MCF 10A (cell line): ENCODE results near the gene RRP7A. TPM values are rescaled to one million over a fixed set of nuclear protein-coding genes. Genes with fewer than 3 reads are reported as not detected.
"Not testable (repeated sequence)": the region's sequence is repeated elsewhere in the genome, so short reads cannot be mapped to it uniquely, and the experiment has no call there.

ENCODE experiments used
- BruUV-seq: library from RNA; stranded (reverse); fragments of 400-500 nt; replicated peaks from 2 replicates; lab custom pipeline; 2021; lab: Mats Ljungman, UMichigan
- CTCF ChIA-PET: fragments of 300-600 bp; sonication (Branson Sonifier 250); formaldehyde crosslinking; extraction: SDS; loops from one replicate; lab custom pipeline; 2021; ENCODE audit warnings: antibody characterized with exemption, inconsistent platforms; lab: Yijun Ruan, JAX
- POLR2A ChIA-PET: fragments of 300-600, 350-650 bp; sonication (Branson Sonifier 250); formaldehyde crosslinking; extraction: SDS; loops from one replicate; lab custom pipeline; 2020; ENCODE audit warnings: antibody characterized with exemption, inconsistent platforms; lab: Yijun Ruan, JAX
- DNase-seq: peaks from one replicate; pipeline ENCODE4 v3.0.0-alpha.2; 2018; ENCODE audit not compliant: unreplicated experiment
- H3K27ac Mint-ChIP-seq: one replicate; pipeline ENCODE4 v1.8.0; 2022; ENCODE audit warnings: mild to moderate bottlenecking, low read depth, mixed read lengths; ENCODE audit not compliant: unreplicated experiment
- H3K27me3 Mint-ChIP-seq: one replicate; pipeline ENCODE4 v1.8.0; 2022; ENCODE audit warnings: mixed read lengths; ENCODE audit not compliant: insufficient read depth, unreplicated experiment
- H3K36me3 Mint-ChIP-seq: one replicate; pipeline ENCODE4 v1.8.0; 2022; ENCODE audit warnings: mild to moderate bottlenecking, moderate library complexity, mixed read lengths; ENCODE audit not compliant: insufficient read depth, unreplicated experiment
- H3K4me1 Mint-ChIP-seq: one replicate; pipeline ENCODE4 v1.8.0; 2022; ENCODE audit warnings: mixed read lengths; ENCODE audit not compliant: insufficient read depth, unreplicated experiment
- H3K4me3 Mint-ChIP-seq: one replicate; pipeline ENCODE4 v1.8.0; 2022; ENCODE audit warnings: mild to moderate bottlenecking, moderate library complexity, mixed read lengths; ENCODE audit not compliant: unreplicated experiment
- H3K9me3 Mint-ChIP-seq: one replicate; pipeline ENCODE4 v1.8.0; 2022; ENCODE audit warnings: mixed read lengths; ENCODE audit not compliant: unreplicated experiment
- intact Hi-C: fragments of 100-400 bp; cut with micrococcal nuclease; formaldehyde crosslinking; loops from 2 replicates; pipeline ENCODE4 v1.14.1; 2022
- total RNA-seq: library from RNA; stranded (reverse); gene quantifications from 2 replicates; pipeline ENCODE4 v1.2.3, GENCODE V29; 2022
- TF ChIP-seq, protein P1 (sequence below): fragments of 200-600 bp; IDR thresholded peaks from one replicate; pipeline ENCODE4 v1.8.0; 2022; ENCODE audit warnings: antibody characterized with exemption, mild to moderate bottlenecking; ENCODE audit not compliant: unreplicated experiment

Gene RRP7A
- total RNA-seq, 1 experiment from 2014 or later = 59.4 TPM

GRCh38 chr22:42560381-42560780, 40.8 kb upstream of the RRP7A start:
- BruUV-seq = no TSS peak
- H3K4me3 Mint-ChIP-seq = no peak overlapping the region
- no peaks in the 10 kb centered on the region for H3K9me3 Mint-ChIP-seq
- no peak overlapping the region for H3K27ac Mint-ChIP-seq
- H3K4me1 Mint-ChIP-seq = no peaks in the 10 kb centered on the region
- no peak for DNase-seq
- TF ChIP-seq, protein P1, sequence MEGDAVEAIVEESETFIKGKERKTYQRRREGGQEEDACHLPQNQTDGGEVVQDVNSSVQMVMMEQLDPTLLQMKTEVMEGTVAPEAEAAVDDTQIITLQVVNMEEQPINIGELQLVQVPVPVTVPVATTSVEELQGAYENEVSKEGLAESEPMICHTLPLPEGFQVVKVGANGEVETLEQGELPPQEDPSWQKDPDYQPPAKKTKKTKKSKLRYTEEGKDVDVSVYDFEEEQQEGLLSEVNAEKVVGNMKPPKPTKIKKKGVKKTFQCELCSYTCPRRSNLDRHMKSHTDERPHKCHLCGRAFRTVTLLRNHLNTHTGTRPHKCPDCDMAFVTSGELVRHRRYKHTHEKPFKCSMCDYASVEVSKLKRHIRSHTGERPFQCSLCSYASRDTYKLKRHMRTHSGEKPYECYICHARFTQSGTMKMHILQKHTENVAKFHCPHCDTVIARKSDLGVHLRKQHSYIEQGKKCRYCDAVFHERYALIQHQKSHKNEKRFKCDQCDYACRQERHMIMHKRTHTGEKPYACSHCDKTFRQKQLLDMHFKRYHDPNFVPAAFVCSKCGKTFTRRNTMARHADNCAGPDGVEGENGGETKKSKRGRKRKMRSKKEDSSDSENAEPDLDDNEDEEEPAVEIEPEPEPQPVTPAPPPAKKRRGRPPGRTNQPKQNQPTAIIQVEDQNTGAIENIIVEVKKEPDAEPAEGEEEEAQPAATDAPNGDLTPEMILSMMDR = no peak
- no peaks in the 10 kb centered on the region for H3K27me3 Mint-ChIP-seq
- intact Hi-C loops = no loop called here
- ChIA-PET POLR2A (interaction anchor here (0.6 to 1.2 kb wide), 3 partner anchors 7 to 13 kb away, joined by 3 read pairs; no protein-coding TSS in a partner anchor), CTCF (interaction anchor here (0.9 to 1.2 kb wide), 3 partner anchors 9 to 258 kb away, joined by 3 to 4 read pairs (median 4); no protein-coding TSS in a partner anchor)
- H3K36me3 Mint-ChIP-seq = no peaks in the 10 kb centered on the region

DNA sequence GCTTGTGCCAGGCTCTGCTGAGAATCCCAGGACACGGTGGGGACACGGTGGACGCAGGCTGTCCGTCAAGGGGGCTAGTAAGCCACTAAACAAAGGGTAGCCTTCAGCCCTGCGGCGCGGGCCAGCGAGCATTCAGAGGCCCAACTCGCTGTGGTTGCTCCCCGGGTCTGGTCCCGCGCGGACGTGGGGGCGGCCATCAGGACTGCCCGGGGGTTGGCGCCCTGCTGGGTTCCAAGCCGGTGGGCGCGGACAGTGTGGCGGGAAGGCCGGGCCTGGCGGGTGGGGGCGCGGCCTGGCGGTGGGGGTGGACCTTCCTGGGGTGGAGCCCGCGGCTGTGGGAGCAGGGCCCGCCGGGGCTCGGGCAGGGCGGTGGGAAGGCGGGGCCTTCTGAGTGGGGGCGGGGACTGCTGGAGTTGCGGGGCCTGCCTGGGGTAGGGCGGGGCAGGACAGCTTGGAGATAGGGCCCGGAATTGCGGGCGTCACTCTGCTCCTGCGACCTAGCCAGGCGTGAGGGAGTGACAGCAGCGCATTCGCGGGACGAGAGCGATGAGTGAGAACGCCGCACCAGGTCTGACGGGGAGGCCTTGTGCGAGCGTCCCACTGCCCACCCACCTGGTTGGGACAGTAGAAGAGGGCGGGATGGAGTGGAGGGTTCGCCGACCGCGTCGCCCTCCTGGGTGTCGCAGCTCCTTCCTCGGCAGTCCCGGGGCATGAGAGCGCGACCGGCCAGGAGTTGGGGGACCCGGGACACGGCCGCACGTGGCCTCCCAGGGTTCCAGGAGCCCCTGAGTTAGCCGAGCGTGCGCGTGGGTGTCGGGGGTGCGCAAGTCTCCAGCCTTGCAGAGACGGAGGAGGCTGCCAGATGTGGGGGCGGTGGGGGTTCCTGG, 34.1 kb upstream of the RRP7A start, which contains the start of gene SERHL2:
TSS of gene SERHL2 (plus strand) at position 482 of the 887 bp plus-strand sequence. CDS start at position 547, 65 bp downstream.
- Mint-ChIP-seq H3K27ac (no peak within 1 kb of the TSS), H3K27me3 (peaks cover 12% of the 10 kb centered on the region), H3K4me1 (no peaks in the 10 kb centered on the region), H3K9me3 (no peaks in the 10 kb centered on the region), H3K36me3 (no peaks in the 10 kb centered on the region), H3K4me3 (peak within 1 kb of the TSS; percentile 64)
- TF ChIP-seq, protein P1 = no peak
- intact Hi-C loops = no loop called here
- BruUV-seq = no TSS peak
- CTCF ChIA-PET = no interaction called here
- peak; percentile 42 for DNase-seq
- POLR2A ChIA-PET = interaction anchor here (0.7 kb wide), 1 partner anchor 16 kb away, joined by 3 read pairs; no protein-coding TSS in a partner anchor

DNA sequence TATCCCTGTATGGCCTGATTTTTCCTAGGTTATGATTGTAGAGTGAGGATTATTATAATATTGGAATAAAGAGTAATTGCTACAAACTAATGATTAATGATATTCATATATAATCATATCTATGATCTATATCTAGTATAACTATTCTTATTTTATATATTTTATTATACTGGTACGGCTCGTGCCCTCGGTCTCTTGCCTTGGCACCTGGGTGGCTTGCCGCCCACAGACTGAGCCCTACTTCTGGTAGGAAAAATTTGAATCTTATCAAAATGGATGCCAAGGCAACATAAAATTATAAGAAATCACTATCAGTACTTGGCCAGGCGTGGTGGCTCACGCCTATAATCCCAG, 32.7 kb upstream of the RRP7A start:
- peaks cover 12% of the 10 kb centered on the region for H3K27me3 Mint-ChIP-seq
- POLR2A ChIA-PET = interaction anchor here (0.6 to 1.3 kb wide), 2 partner anchors 40 to 586 kb away, joined by 3 read pairs; no protein-coding TSS in a partner anchor
- DNase-seq, H3K36me3 Mint-ChIP-seq, H3K4me3 Mint-ChIP-seq, H3K4me1 Mint-ChIP-seq, intact Hi-C loops, H3K9me3 Mint-ChIP-seq, H3K27ac Mint-ChIP-seq, CTCF ChIA-PET, BruUV-seq: not testable (repeated sequence)

DNA sequence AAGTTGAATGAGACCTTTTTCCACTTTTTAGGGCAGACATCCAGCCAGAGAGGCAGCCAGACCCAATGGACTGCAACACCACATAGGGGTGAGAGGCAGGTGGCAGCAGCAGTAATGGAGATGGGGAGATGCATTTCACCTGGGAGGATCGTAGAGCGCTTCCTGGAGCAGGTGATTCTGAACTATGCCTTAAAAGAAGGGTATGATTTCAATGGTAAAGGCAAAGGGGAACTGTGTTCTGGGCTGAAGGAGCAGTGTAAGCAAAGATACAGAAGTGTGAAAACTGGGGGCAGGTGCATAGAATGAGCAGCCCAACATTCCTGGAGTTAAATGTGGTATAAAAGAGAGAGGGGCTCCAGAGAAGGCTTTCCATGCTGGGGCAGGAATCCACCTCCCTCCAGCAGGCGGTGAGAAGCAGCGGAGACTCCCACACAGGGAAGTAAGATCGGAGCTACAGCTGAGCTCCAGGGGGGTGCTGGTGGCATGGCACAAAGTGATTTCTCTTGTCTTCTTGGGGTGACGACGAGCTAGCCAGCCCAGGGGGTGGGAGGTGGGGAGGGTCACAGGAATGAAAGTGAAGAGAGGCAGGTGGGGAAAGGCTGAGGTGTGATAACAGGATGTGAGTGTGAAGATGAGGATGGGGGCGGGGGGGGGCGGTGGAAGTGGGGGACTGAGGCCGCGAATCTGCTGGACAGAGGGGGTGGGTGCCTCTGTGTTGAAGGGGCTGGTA, 29.9 kb upstream of the RRP7A start:
- CTCF ChIA-PET = interaction anchor here (1.2 kb wide), 1 partner anchor 18 kb away, joined by 3 read pairs; no protein-coding TSS in a partner anchor
- no peak for DNase-seq

More for the DNA sequence above, 29.9 kb upstream of the RRP7A start:
- H3K4me1 Mint-ChIP-seq = no peaks in the 10 kb centered on the region
- POLR2A ChIA-PET = no interaction called here
- BruUV-seq = no TSS peak
- no peaks in the 10 kb centered on the region for H3K36me3 Mint-ChIP-seq
- H3K27me3 Mint-ChIP-seq = peaks cover 12% of the 10 kb centered on the region
- no peak overlapping the region for H3K4me3 Mint-ChIP-seq
- TF ChIP-seq, protein P1 = no peak
- intact Hi-C loops = no loop called here
- H3K9me3 Mint-ChIP-seq = no peaks in the 10 kb centered on the region
- H3K27ac Mint-ChIP-seq = no peak overlapping the region
